ENCODE results near the gene MTNR1B. TPM values are rescaled to one million over a fixed set of nuclear protein-coding genes. Genes with fewer than 3 reads are reported as not detected.

Gene MTNR1B
- total RNA-seq, 6 experiments from 2014 or later, result not detected

GRCh38 chr11:92986585-92986984 is 17.1 kb downstream of the MTNR1B start:
- Mint-ChIP-seq H3K4me1 (ENCODE audit: low read depth) (no peaks in the 10 kb centered on the region; the same call in 1 of the 2 replicates), H3K9me3 (peaks cover 12% of the 10 kb centered on the region; the same call in 1 of the 2 replicates), H3K27me3 (ENCODE audit: insufficient read depth) (peaks cover 6% of the 10 kb centered on the region), H3K27ac (no peak overlapping the region), H3K4me3 (no peak overlapping the region), H3K36me3 (ENCODE audit: low read depth) (peaks cover 11% of the 10 kb centered on the region)
- DNase-seq, result no peak
- no peak for TF ChIP-seq CTCF (IDR thresholded peaks at IDR 0.05)

- Mint-ChIP-seq H3K4me1 (ENCODE audit: low read depth) (peaks cover 5% of the 10 kb centered on the region; the same call in 1 of the 2 replicates), H3K27me3 (ENCODE audit: insufficient read depth) (no peaks in the 10 kb centered on the region), H3K9me3 (peaks cover 12% of the 10 kb centered on the region), H3K36me3 (ENCODE audit: low read depth) (peaks cover 20% of the 10 kb centered on the region), H3K4me3 (no peak overlapping the region), H3K27ac (no peak overlapping the region)
- no peak for DNase-seq
- TF ChIP-seq CTCF (IDR thresholded peaks at IDR 0.05), result no peak
These were observed 23.6 kb downstream of the MTNR1B start for GRCh38 chr11:92993004-92993403.

- Mint-ChIP-seq H3K4me1 (ENCODE audit: low read depth) (peaks cover 53% of the 10 kb centered on the region), H3K4me3 (peak overlapping the region; percentile 51), H3K9me3 (peaks cover 4% of the 10 kb centered on the region; the same call in 1 of the 2 replicates), H3K27ac (peak overlapping the region; percentile 92), H3K36me3 (ENCODE audit: low read depth) (peaks cover 18% of the 10 kb centered on the region), H3K27me3 (ENCODE audit: insufficient read depth) (no peaks in the 10 kb centered on the region; the same call in 1 of the 2 replicates)
- TF ChIP-seq CTCF (IDR thresholded peaks at IDR 0.05), result no peak
- peak; percentile 94 for DNase-seq
These were observed 31.3 kb downstream of the MTNR1B start for GRCh38 chr11:93000511-93001476.

GRCh38 chr11:93001806-93002205 is 32.4 kb downstream of the MTNR1B start:
- no peak for TF ChIP-seq CTCF (IDR thresholded peaks at IDR 0.05)
- H3K4me3 Mint-ChIP-seq, result no peak overlapping the region
- H3K36me3 Mint-ChIP-seq (ENCODE audit: low read depth), result peaks cover 18% of the 10 kb centered on the region
- no peaks in the 10 kb centered on the region; the same call in 1 of the 2 replicates for H3K27me3 Mint-ChIP-seq (ENCODE audit: insufficient read depth)
- H3K9me3 Mint-ChIP-seq, result peaks cover 4% of the 10 kb centered on the region; the same call in 1 of the 2 replicates
- H3K27ac Mint-ChIP-seq, result peak overlapping the region; percentile 92
- no peak for DNase-seq
- peaks cover 54% of the 10 kb centered on the region for H3K4me1 Mint-ChIP-seq (ENCODE audit: low read depth)

GRCh38 chr11:93002380-93002779 is 32.9 kb downstream of the MTNR1B start:
- no peaks in the 10 kb centered on the region; the same call in 1 of the 2 replicates for H3K27me3 Mint-ChIP-seq (ENCODE audit: insufficient read depth)

More at GRCh38 chr11:93002380-93002779, 32.9 kb downstream of the MTNR1B start:
- Mint-ChIP-seq H3K9me3 (peaks cover 4% of the 10 kb centered on the region; the same call in 1 of the 2 replicates), H3K4me1 (ENCODE audit: low read depth) (peaks cover 54% of the 10 kb centered on the region), H3K36me3 (ENCODE audit: low read depth) (peaks cover 18% of the 10 kb centered on the region), H3K4me3 (no peak overlapping the region), H3K27ac (no peak overlapping the region)
- TF ChIP-seq CTCF (IDR thresholded peaks at IDR 0.05), result no peak
- no peak for DNase-seq
